Ishikawa (cell line): ENCODE results near the gene SLC8A1.

ENCODE experiments used
- CEBPB ChIP-seq: IDR thresholded peaks from 2 replicates; pipeline ENCODE4 v1.6.1; 2012
- CREB1 ChIP-seq: IDR thresholded peaks from 2 replicates; pipeline ENCODE4 v1.6.1; 2012; ENCODE audit warnings: low read depth
- EGR1 ChIP-seq: IDR thresholded peaks from 2 replicates; pipeline ENCODE4 v1.6.1; 2012
- EP300 ChIP-seq: IDR thresholded peaks from 2 replicates; pipeline ENCODE4 v1.6.1; 2012; ENCODE audit warnings: borderline replicate concordance
- FOXM1 ChIP-seq: IDR thresholded peaks from 2 replicates; pipeline ENCODE4 v1.6.1; 2012; ENCODE audit warnings: low read depth, borderline replicate concordance
- MAX ChIP-seq: IDR thresholded peaks from 2 replicates; pipeline ENCODE4 v1.6.1; 2012
- NFIC ChIP-seq: IDR thresholded peaks from 2 replicates; pipeline ENCODE4 v1.6.1; 2012
- RAD21 ChIP-seq: IDR thresholded peaks from 2 replicates; pipeline ENCODE4 v1.6.1; 2012; ENCODE audit warnings: low read depth
- REST ChIP-seq: IDR thresholded peaks from 2 replicates; pipeline ENCODE4 v1.6.1; 2012; ENCODE audit warnings: low read depth, mild to moderate bottlenecking
- TAF1 ChIP-seq: IDR thresholded peaks from 2 replicates; pipeline ENCODE4 v1.6.1; 2012; ENCODE audit warnings: low read depth, mild to moderate bottlenecking
- TCF12 ChIP-seq: IDR thresholded peaks from 2 replicates; pipeline ENCODE4 v1.6.1; 2012; ENCODE audit warnings: low read depth
- TEAD4 ChIP-seq: IDR thresholded peaks from 2 replicates; pipeline ENCODE4 v1.6.1; 2012
- USF1 ChIP-seq: IDR thresholded peaks from 2 replicates; pipeline ENCODE4 v1.6.1; 2012
- YY1 ChIP-seq: IDR thresholded peaks from 2 replicates; pipeline ENCODE4 v1.6.1; 2012; ENCODE audit warnings: low read depth
- ZBTB7A ChIP-seq: IDR thresholded peaks from 2 replicates; pipeline ENCODE4 v1.6.1; 2012; ENCODE audit warnings: low read depth

SLC8A1 gene

GRCh38 chr2:40130251-40130994 is 321.5 kb downstream of the SLC8A1 start:
- no peak for TF ChIP-seq NFIC
- no peak for TF ChIP-seq MAX
- TF ChIP-seq REST = no peak
- TF ChIP-seq TAF1 = no peak
- TF ChIP-seq ZBTB7A = no peak
- TF ChIP-seq YY1 = no peak
- no peak for TF ChIP-seq USF1
- no peak for TF ChIP-seq CREB1
- TF ChIP-seq RAD21 = no peak
- TF ChIP-seq TCF12 = no peak
- TF ChIP-seq EP300 = no peak
- TF ChIP-seq CEBPB = no peak
- TF ChIP-seq EGR1 = no peak
- no peak for TF ChIP-seq FOXM1
- no peak for TF ChIP-seq TEAD4

- no peak for TF ChIP-seq MAX
- TF ChIP-seq TCF12 = no peak
- no peak for TF ChIP-seq REST
- no peak for TF ChIP-seq CEBPB
- TF ChIP-seq USF1 = no peak
- TF ChIP-seq EP300 = no peak
- no peak for TF ChIP-seq CREB1
- no peak for TF ChIP-seq FOXM1
- TF ChIP-seq TAF1 = no peak
- TF ChIP-seq RAD21 = no peak
These were observed 322.2 kb downstream of the SLC8A1 start for GRCh38 chr2:40129725-40130124.

- no peak for TF ChIP-seq YY1
- TF ChIP-seq TEAD4 = no peak
- TF ChIP-seq FOXM1 = no peak
- no peak for TF ChIP-seq CREB1
- no peak for TF ChIP-seq REST
- no peak for TF ChIP-seq MAX
- TF ChIP-seq TCF12 = no peak
- no peak for TF ChIP-seq CEBPB
- TF ChIP-seq EGR1 = no peak
- no peak for TF ChIP-seq ZBTB7A
- no peak for TF ChIP-seq EP300
- no peak for TF ChIP-seq TAF1
- TF ChIP-seq RAD21 = no peak
These were observed 323.1 kb downstream of the SLC8A1 start for GRCh38 chr2:40128796-40129195.

GRCh38 chr2:40127890-40128557 is 323.9 kb downstream of the SLC8A1 start:
- TF ChIP-seq YY1 (no peak), NFIC (no peak), REST (no peak), USF1 (no peak), RAD21 (no peak), CEBPB (no peak), FOXM1 (no peak), TAF1 (no peak)
